Left cardiac atrium (tissue), 4 donors: ENCODE results near the gene C17orf100. TPM values are rescaled to one million over a fixed set of nuclear protein-coding genes. Genes with fewer than 3 reads are reported as not detected.

Experiments
- ATAC-seq, 2 donors: fragments of 200-7000 bp; cut with Tn5 transposase; one replicate each; pipeline ENCODE4 v1.9.1; 2020; ENCODE audit warnings: mild to moderate bottlenecking in 2 of 2, moderate library complexity in 2 of 2
- DNase-seq: peaks from one replicate; pipeline ENCODE4 v3.0.0-alpha.2; 2020
- intact Hi-C, 2 donors: fragments of 100-400 bp; cut with DNase I; formaldehyde crosslinking; loops; one replicate each; pipeline versions ENCODE4 v1.14.1 to v1.15.1; 2022 to 2023
- long read RNA-seq: library from polyadenylated mRNA; unstranded; transcript quantifications from one replicate; pipeline ENCODE4 v2.0.0, GENCODE V29; 2021
- total RNA-seq, 2 donors: library from RNA; stranded (reverse); fragmentation: NEBNext Ultra II Directional; extraction: Animal tissue kit (Norgen Biotek cat#: 25700); gene quantifications; one replicate each; pipeline ENCODE4 v1.2.1, GENCODE V29; 2021
- donor health status: DM: no; HTN: yes; CAD: no.
- donor health status: DM: no; HTN: yes; CAD: no; lungs with severe emphysema.
- donor health status: DM: yes; HTN: yes; CAD: no.
- donor health status: Dilated cardiomyopathy.

Gene C17orf100
- total RNA-seq, result under 1 TPM; 0.59 to 0.63 TPM
- long read RNA-seq, partial matches to known transcripts, result 0 of 2 reads
- long read RNA-seq, other reads (novel, unspliced or antisense), result 0 of 2 reads

DNA sequence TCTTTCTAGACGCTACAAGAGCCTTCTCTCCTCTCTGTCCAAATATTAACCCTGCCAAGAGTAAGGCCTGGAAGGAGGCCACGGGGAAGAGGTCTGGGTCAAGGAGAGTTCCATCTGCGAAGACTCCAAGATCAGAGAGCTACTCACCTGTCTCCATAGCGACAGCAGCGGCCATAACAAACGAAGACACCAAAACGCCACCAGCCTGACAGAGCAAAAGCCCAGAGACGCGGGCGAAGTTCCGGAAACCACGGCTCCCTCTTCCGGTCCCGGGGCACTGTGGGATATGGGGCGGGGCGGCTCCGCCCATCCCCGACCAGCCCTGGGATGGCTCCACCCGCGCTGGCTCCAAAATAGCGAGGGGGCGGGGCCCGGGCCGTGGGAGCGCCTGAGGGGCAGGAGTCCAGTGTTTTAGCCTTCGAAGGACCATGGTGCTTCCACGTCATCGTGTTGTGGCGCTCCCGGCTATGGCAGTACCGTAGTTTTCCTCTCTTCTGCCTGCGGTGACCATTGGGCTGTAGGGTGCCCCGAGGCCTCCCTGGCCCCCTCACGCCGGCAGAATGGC, at the start of gene C17orf100, which contains the start of gene MED31:
C17orf100 (plus strand) TSS at position 409 of the 565 bp plus-strand sequence; CDS start at position 561, 152 bp downstream.
MED31 (minus strand) TSS at position 252 of the 565 bp plus-strand sequence; CDS start at position 175, 77 bp downstream.
- DNase-seq (peak; percentile 96), ATAC-seq (peak; percentile 98 to 99)
- intact Hi-C loops, result no loop called here

DNA sequence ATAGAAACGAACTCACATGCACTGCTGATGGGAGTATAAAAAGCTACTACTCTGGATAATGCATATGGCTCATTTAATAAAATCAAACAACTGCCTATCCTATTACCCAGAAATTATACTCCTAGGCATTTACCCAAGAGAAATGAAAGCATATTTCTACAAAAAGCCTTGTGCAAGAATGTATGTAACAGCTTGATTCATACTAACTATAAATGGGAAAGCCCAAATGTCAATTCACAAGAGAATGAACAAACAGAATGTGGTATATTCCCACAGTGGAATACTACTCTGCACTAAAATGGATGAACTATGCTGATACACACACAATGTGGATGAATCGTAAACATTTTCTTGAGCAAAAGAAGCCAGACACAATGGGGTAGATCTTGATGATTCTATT, 49.4 kb upstream of the C17orf100 start:
- DNase-seq (no peak), ATAC-seq (no peak)
- intact Hi-C loops, result no loop called here

GRCh38 chr17:6603744-6604325, 47.7 kb upstream of the C17orf100 start:
- ATAC-seq (no peak), DNase-seq (no peak)
- intact Hi-C loops, result no loop called here

DNA sequence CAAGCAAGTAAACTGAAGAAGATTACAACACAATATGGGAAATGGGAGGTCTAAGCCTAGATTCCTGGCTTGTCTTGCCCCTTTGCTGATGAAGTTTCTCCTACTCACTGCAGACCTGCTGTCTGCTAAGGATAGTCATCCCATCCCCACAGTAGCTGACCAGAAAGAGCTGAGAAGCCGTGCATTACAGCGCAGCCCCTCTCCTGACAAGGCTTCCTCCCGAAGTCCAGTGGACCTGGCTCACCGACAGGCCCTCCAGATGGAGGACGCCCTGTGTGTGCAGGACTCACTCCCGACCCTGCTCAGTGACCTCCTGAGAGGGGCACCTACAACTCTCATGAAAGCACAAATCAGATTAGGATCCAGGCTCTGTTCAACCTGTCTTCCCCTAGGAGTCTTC, 46.4 kb upstream of the C17orf100 start:
- no peak for ATAC-seq
- intact Hi-C loops, result no loop called here
- DNase-seq, result no peak

GRCh38 chr17:6608321-6608720, 43.2 kb upstream of the C17orf100 start:
- DNase-seq (no peak), ATAC-seq (no peak)
- intact Hi-C loops, result no loop called here

- DNase-seq (no peak), ATAC-seq (no peak)
- intact Hi-C loops, result no loop called here
Measured at GRCh38 chr17:6610011-6610410, 41.6 kb upstream of the C17orf100 start.

- intact Hi-C loops, result no loop called here
- ATAC-seq (no peak), DNase-seq (no peak)
Measured at GRCh38 chr17:6611231-6611630, 40.3 kb upstream of the C17orf100 start.

DNA sequence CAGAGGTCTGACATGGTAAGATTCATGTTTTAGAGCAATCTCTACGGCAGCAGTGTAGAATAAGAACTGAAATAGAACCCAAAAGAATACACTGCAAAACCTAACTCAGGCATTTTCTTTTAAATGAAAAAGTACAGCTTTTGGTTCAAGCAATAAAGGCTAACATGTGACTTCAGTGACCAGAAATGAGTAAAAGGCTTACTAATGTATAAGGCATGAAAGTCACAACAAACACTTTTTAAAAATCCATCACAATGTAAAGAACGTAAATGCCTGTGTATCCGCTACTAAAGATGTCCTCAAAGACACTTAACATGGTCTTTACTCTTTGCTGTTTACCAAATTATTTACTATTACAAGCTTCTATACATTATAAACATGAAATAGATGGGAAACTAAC, 27.6 kb upstream of the C17orf100 start:
- intact Hi-C loops, result no loop called here
- ATAC-seq (no peak), DNase-seq (no peak)

DNA sequence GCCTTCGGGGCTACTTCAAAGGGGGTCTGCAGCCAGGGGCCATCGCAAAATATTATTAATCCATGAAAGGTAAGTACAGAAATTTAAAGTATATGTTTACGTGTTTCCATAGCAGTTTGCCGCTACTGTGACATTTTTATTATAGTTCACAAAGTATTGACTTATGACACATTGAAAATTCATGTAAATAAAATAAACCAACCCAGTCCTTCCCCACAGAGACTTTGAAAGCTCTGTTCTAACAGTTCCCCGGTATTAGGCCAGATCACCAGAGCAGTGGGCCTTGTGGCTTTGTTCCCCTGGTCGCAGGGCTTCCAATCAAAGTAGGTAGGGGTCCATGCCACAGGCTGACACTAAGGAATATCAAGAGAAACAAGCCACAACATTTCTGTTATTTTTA, 24.9 kb upstream of the C17orf100 start:
- no peak for DNase-seq
- intact Hi-C loops, result no loop called here
- no peak for ATAC-seq

GRCh38 chr17:6627019-6627418, 24.5 kb upstream of the C17orf100 start:
- no peak for ATAC-seq
- no peak for DNase-seq
- intact Hi-C loops, result no loop called here

DNA sequence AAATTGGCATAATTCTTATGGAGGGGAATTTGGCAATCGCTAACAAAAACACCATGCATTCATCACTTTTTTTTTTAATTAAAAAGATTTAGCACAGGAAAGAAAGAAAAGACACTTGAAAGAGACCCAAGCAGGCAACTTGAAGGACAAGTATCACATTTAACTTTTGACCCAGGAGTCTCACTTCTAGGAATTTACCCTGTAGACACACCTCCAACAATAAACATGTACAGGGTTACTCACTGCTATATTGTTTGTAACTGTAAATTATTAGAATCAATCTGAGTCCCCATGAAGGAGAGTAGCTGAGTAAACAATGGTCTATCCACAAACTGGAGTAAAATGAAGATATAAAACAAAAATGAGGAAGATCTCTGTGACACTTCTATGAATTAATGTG, 21.2 kb upstream of the C17orf100 start:
- ATAC-seq (no peak), DNase-seq (no peak)
- intact Hi-C loops, result no loop called here

DNA sequence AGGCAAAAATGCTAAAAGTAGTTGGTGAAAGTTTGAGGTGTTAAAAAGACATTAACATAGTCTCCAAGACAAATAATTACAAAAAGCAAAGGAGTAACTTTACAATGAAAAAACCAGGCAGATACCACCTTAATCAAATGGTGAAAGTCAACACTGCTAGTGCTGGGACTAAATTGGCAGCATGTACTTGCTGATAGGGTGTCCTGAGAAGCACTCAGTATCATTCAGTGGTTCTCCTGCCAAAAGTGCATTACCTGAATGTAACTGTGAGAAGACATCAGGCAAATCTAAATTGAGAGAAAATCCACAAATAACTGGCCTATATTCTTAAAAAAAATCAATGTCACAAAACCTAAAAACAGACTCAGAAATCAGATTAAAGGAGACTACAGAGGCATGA, 19.0 kb upstream of the C17orf100 start:
- no peak for DNase-seq
- intact Hi-C loops, result no loop called here
- no peak for ATAC-seq

DNA sequence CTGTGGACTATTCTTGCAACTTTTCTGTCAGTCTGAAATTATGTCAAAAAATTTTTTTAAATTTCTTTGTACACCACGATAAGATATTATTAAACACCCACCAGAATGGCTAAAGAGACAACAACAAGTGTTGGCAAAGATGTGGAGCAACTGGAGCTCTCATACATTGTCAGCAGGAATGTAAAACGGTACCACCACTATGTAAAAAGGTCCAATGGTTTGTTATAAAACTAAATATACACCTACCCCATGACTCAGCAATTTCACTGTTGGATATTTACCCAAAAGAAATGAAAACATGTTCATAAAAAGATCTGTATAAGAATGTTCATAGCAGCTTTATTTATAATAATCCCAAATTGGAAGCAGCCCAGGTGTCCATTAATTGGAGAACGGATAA, 18.3 kb upstream of the C17orf100 start:
- DNase-seq (no peak), ATAC-seq (no peak)
- intact Hi-C loops, result no loop called here

- ATAC-seq, result no peak
- intact Hi-C loops, result no loop called here
Measured at GRCh38 chr17:6636105-6636504, 15.5 kb upstream of the C17orf100 start.

GRCh38 chr17:6636616-6637457, 14.7 kb upstream of the C17orf100 start:
- DNase-seq (no peak), ATAC-seq (no peak)
- intact Hi-C loops, result no loop called here

More at GRCh38 chr17:6636105-6636504, 15.5 kb upstream of the C17orf100 start:
- no peak for DNase-seq

- intact Hi-C loops, result no loop called here
- DNase-seq, result no peak
- no peak for ATAC-seq
Measured at GRCh38 chr17:6637458-6637840, 14.1 kb upstream of the C17orf100 start.

GRCh38 chr17:6638046-6638908, 13.3 kb upstream of the C17orf100 start:
- ATAC-seq, result no peak
- intact Hi-C loops, result no loop called here
- DNase-seq, result no peak

DNA sequence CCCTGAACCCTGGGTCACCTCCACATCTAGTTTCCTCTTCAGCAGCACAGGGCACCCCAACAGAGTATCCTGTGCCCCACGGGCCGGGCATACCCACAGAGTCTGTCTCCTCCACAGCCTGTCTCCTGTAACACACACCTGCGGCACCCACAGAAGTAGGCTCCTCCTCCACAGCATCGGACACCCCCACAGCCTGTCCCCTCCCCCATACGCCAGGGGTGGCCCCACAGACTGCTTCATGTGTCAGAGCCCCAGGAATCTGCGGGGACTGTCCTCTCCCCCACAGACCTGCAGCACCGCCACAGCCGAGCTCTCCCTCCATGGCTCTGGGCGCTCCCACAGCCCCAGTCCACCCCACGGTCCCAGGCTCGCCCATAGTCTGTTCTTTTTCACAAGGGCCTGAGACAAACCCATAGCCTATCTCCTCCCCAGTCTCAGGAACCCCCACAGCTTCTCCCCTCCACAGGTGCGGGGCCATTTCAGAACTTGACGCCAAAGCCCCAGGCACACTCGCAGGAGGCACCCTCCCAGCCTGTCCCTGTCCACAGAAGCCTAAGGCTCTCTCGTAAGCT, 12.5 kb upstream of the C17orf100 start:
- ATAC-seq (no peak), DNase-seq (no peak)
- intact Hi-C loops, result no loop called here
